Body of pancreas (tissue), 4 donors: ENCODE data around the gene FBXW12.

ENCODE experiments used
- POLR2A ChIP-seq, 3 donors: fragments of 450-650 bp; IDR thresholded peaks; one replicate each; pipeline ENCODE4 v1.6.1; 2016; ENCODE audit warnings: antibody characterized with exemption in 3 of 3, mild to moderate bottlenecking in 2 of 3
- TF ChIP-seq, protein P1 (sequence below), 7 experiments: fragments of 450-650 bp in 4 of 7; fragments of 200-600 bp in 3 of 7; sonication (generic) in 3 of 7; IDR thresholded peaks; one replicate each; pipeline ENCODE4 v1.5.1; 2016 to 2019; ENCODE audit warnings: antibody characterized with exemption in 7 of 7

DNA sequence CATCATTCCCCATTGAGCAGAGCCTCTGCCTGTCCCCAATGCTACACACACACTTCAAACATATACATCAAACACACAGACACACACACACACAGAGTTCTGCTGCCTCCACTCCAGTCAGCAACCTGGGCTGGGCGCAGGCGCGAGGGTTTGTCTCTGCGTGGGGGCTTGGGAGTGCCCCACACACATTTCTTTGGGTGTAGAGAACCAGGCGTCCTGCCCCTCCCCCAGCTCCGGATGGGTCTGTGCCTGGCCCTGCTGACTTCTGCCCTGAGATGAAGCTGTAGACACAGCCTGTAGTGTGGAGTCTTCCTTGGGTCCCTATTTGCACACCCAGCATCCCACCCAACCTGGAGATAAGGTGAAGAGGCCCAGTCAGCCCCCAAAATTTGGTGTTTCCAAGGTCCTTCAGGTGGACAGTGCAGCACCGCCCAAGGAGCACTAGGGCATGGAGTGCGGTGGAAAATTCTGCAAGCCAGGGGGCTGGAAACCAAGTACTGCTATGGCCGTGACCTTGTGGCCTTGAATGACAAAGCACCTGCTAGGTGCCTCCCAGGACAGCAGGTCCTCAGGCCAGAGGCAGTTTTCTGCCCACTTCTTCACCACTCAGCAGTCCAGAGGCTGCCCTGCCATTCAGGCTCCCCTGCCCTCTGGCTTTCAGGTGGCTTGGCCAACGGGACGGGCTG lies 26.8 kb downstream of the FBXW12 start:
- TF ChIP-seq, protein P1, sequence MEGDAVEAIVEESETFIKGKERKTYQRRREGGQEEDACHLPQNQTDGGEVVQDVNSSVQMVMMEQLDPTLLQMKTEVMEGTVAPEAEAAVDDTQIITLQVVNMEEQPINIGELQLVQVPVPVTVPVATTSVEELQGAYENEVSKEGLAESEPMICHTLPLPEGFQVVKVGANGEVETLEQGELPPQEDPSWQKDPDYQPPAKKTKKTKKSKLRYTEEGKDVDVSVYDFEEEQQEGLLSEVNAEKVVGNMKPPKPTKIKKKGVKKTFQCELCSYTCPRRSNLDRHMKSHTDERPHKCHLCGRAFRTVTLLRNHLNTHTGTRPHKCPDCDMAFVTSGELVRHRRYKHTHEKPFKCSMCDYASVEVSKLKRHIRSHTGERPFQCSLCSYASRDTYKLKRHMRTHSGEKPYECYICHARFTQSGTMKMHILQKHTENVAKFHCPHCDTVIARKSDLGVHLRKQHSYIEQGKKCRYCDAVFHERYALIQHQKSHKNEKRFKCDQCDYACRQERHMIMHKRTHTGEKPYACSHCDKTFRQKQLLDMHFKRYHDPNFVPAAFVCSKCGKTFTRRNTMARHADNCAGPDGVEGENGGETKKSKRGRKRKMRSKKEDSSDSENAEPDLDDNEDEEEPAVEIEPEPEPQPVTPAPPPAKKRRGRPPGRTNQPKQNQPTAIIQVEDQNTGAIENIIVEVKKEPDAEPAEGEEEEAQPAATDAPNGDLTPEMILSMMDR (IDR thresholded peaks at IDR 0.05): no peak
- TF ChIP-seq POLR2A (IDR thresholded peaks at IDR 0.05): no peak
